OCI-LY1 (cell line): ENCODE data around the gene OR10J1.

ENCODE experiments used
- EZH2 ChIP-seq: fragments of 200-600 bp; sonication (generic), shearing (Covaris generic); IDR thresholded peaks from 2 replicates; pipeline ENCODE4 v1.8.0; 2017; ENCODE audit warnings: borderline replicate concordance, mixed run types, mild to moderate bottlenecking, antibody characterized with exemption, low read length, moderate library complexity, mixed read lengths
- TF ChIP-seq, protein P1 (sequence below): fragments of 200-600 bp; sonication (generic), shearing (Covaris generic); IDR thresholded peaks from 2 replicates; pipeline ENCODE4 v1.5.1; 2017; ENCODE audit warnings: mild to moderate bottlenecking, antibody characterized with exemption, low read length, moderate library complexity, mixed read lengths

DNA sequence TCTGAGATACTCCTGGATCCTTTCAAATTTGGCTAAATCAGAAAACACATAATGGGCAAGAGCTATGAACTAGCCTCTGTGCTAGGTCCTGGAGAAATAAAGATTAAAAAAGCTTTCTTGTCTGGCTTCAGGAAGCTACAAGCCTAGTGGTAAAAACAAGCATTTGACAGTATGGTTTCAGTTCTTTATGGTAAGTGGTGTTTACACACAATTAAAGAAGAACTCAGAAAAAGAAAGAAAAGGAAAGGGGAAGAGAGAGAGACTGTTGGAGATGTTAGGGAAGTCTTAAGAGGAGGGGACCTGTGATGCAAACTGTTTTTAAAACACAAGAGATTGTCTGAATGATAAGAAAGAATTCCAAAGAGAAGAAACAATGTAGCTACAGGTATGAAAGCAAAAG, 1.8 kb downstream of the OR10J1 start:
- TF ChIP-seq, protein P1, sequence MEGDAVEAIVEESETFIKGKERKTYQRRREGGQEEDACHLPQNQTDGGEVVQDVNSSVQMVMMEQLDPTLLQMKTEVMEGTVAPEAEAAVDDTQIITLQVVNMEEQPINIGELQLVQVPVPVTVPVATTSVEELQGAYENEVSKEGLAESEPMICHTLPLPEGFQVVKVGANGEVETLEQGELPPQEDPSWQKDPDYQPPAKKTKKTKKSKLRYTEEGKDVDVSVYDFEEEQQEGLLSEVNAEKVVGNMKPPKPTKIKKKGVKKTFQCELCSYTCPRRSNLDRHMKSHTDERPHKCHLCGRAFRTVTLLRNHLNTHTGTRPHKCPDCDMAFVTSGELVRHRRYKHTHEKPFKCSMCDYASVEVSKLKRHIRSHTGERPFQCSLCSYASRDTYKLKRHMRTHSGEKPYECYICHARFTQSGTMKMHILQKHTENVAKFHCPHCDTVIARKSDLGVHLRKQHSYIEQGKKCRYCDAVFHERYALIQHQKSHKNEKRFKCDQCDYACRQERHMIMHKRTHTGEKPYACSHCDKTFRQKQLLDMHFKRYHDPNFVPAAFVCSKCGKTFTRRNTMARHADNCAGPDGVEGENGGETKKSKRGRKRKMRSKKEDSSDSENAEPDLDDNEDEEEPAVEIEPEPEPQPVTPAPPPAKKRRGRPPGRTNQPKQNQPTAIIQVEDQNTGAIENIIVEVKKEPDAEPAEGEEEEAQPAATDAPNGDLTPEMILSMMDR = no peak
- no peak for TF ChIP-seq EZH2
